ENCODE data around the gene KEL.

KEL gene

GRCh38 chr7:142896741-142897379 is 65.3 kb downstream of the KEL start:
- DNase-seq, result no peak

DNA sequence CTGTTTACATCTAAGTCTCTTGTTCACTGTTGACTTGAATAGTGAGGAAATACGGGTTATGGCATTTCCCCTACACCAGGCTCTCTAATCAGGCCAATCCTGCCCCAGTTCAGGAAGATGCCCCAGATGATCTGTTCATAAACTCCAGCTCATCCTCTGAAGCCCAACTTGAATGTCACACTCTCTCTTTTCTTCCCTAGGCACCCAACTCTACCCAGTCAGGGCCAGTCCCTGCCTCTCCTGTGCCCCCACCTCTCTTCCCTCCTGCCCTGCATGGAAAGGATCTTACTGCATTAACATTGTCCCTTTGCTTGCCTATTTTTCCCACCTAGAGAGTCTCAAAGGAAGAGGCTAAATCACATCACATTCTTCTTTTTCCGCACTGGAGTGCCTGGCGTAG is 66.0 kb downstream of the KEL start:
- DNase-seq, result no peak

GRCh38 chr7:142894985-142895593 is 67.1 kb downstream of the KEL start:
- DNase-seq, result no peak

DNA sequence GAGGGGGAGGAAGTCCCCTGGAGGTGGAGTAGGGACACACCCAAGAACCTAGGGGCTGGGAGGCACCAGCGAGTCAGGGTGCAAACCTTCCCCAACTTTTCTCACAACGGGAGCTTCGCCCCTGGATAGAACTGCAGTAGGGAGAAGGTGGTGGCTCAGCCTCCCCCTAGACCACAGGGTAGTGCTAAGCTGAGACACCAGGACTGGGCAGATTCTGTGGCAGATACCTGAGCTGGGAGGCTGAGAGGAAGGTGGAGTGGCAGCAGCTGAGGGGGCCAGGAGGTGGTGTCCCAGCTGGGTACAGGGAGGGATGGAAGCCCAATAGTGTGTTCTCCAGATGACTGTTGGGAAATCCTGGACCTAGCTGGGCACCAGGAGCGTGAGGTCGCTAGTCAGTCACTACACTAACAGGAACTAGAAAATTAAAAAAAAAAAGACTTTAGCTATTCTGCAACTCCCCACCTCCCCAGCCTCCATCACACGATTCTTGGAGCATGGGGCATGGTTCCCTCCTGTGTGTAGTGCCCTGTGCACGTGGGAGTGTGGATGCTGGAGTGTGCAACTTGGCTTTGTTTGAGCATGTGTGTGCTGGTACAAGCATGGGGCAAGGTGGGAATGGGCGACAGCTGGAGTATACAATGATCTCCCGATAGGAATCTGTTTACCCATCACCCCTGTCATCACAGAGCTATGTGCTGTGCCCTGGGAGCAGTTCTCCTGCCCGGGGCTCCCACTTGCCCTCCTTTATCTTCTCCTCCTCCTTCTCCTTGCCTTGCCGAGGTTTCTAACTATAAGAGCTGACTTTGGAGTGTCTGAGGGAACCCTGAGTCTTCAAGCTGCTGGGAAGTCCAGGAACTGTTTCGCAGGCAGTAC is 67.8 kb downstream of the KEL start:
- DNase-seq, result no peak

DNA sequence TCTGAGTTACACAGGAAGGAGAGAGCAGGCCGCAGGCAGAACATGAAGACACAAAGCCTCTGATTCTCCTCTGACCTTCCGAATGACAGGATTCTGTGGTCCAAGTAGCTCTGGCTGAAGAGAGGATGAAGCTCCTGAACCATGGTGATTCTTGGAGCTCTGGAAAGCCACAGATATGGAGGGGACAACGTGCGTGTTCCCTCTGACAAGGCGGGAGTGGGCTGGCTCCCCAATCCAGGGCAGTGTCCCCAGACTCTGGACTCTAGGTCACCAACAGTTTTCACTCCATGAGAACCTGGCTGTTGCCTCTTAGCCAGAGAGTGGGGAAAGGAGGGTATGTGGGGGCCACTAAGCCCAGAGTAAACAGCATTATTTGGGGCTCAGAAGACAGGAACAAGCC is 69.2 kb downstream of the KEL start:
- no peak for DNase-seq

DNA sequence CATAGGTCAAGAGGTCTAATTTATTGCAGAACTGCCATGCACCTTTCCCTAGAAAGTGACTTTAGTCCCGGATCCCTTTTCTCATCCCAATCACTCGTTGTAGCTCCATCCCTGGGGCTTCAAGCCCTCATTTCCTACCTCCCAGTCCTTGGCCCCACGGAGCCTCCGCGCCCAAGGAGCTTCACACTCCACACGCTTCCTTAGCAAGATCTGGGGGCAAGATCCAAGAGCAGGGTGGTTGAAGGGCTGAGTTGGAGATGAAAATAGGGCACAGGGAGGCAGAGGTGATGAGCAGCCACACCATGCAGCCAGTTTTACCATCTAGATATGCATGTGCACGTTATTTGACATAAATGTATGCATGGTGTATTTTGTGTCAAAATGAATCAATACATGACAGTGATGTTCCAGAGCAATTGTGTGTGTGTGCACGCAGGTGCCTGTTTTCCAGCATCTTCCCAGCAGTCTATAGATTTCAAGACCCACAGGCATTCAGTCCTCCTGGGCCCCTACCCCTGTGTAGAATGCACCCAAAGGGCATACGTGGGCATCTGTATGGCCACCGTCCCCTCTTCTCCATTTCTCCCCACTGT is 70.6 kb downstream of the KEL start:
- DNase-seq, result no peak

Measured in effector CD8-positive, alpha-beta T cell (primary cell).